ENCODE measurements around the gene THBD. TPM values are rescaled to one million over a fixed set of nuclear protein-coding genes. Genes with fewer than 3 reads are reported as not detected.

THBD gene
- total and polyA plus RNA-seq, 9 of the 15 experiments (the other 6 are each of a cell fraction or from before 2014, with no cell fraction given) = 0.07 to 0.49 (median 0.33) TPM

DNA sequence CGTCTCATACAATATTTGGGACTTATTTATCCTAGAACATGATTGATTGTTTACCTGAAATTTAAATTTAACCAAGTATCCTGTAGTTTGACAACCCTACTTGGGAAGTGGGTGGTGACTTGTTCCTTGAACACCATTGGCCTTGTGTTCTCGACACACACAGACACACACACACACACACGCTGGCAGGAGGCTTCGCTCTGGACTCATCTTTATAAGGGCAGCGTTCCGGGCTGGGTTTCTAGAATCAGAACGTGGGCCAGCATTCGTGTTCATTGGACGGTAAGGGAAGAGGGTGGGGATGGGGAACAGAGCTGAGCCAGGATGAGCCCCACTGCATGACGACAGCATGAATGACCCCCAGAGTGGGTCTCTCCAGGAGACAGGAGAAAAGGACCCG, 30.5 kb downstream of the THBD start:
- ATAC-seq = no peak
- Histone ChIP-seq H3K9ac (ENCODE audit: insufficient read depth in 1 of 2, low read depth in 2 of 2, low read length in 2 of 2) (no peak overlapping the region), H3K27ac (ENCODE audit: extremely low read depth, low read depth, low read length) (no peak overlapping the region), H3K9me3 (replicated peaks; ENCODE audit: control insufficient read depth, insufficient read depth, low read depth, low read length) (no peaks in the 10 kb centered on the region), H3K4me3 (no peak overlapping the region), H3K4me2 (ENCODE audit: insufficient read depth, low read length) (no peak overlapping the region), H2AFZ (ENCODE audit: low read depth, low read length) (no peak overlapping the region), H3K79me2 (ENCODE audit: control insufficient read depth, insufficient read depth, low read length) (no peaks in the 10 kb centered on the region), H3K27me3 (ENCODE audit: control insufficient read depth in 2 of 2, insufficient read depth in 2 of 2, low read length in 2 of 2) (no peaks in the 10 kb centered on the region; a peak in 1 of 5 replicates), H3K4me1 (replicated peaks in 1 of 2; ENCODE audit: control insufficient read depth in 2 of 2, insufficient read depth in 2 of 2, low read length in 2 of 2) (no peaks in the 10 kb centered on the region; a peak in 1 of 5 replicates), H3K36me3 (ENCODE audit: control insufficient read depth, insufficient read depth, low read length) (no peaks in the 10 kb centered on the region), H3K9me1 (ENCODE audit: control insufficient read depth, insufficient read depth, low read length) (no peaks in the 10 kb centered on the region), H4K20me1 (replicated peaks; ENCODE audit: control insufficient read depth, insufficient read depth, low read length) (no peaks in the 10 kb centered on the region; the same call in 1 of the 2 replicates)
- 15% methylated on average over 10 of the region's 11 CpGs for WGBS (ENCODE audit: insufficient coverage, low coverage, missing lambda C conversion rate)
- ChIA-PET CTCF (ENCODE audit: low intra/inter-chr PET ratio) (no interaction called here), POLR2A (no interaction called here)
- in situ Hi-C loops (cut with MboI) (no loop called here), intact Hi-C loops (cut with micrococcal nuclease) (no loop called here)
- DNase-seq (ENCODE audit: extremely low read depth in 1 of 4, low spot score in 3 of 4) = no peak
- FAIRE-seq = no peak
- no TSS peak for BruUV-seq (replicated peaks)
- no peak for TF ChIP-seq FOS (IDR thresholded peaks at IDR 0.05; ENCODE audit: extremely low read depth, insufficient read length)

DNA sequence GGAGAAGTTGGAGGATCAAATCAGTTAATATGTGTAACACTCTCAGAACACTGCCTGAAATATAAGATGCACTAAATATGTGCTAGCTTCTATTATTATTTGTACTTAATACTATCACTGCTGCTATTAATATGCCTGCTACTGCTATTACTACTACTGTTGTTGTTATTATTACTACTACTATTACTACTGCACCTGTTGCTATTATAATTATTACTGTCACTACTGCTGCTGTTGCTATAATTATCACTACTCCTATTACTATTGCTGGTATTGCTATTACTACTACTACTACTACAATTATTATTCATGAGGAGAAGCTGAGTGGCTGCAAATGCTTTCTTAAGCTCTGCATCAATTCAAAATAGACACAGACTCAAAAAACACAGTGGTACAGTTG, 31.0 kb downstream of the THBD start:
- H2AFZ ChIP-seq (ENCODE audit: low read depth, low read length) = no peak overlapping the region
- no peak overlapping the region for H3K27ac ChIP-seq (ENCODE audit: extremely low read depth, low read depth, low read length)
- intact Hi-C loops (cut with micrococcal nuclease) = no loop called here
- H4K20me1 ChIP-seq (replicated peaks; ENCODE audit: control insufficient read depth, insufficient read depth, low read length) = no peaks in the 10 kb centered on the region; the same call in 1 of the 2 replicates
- no TSS peak for BruUV-seq (replicated peaks)
- no peaks in the 10 kb centered on the region; a peak in 1 of 5 replicates for H3K27me3 ChIP-seq (ENCODE audit: control insufficient read depth in 2 of 2, insufficient read depth in 2 of 2, low read length in 2 of 2)
- in situ Hi-C loops (cut with MboI) = no loop called here
- CTCF ChIA-PET (ENCODE audit: low intra/inter-chr PET ratio) = no interaction called here
- H3K4me2 ChIP-seq (ENCODE audit: insufficient read depth, low read length) = no peak overlapping the region
- POLR2A ChIA-PET = interaction anchor here (0.9 kb wide), 1 partner anchor 27 kb away, joined by 3 read pairs; no protein-coding TSS in a partner anchor
- H3K4me1 ChIP-seq (replicated peaks in 1 of 2; ENCODE audit: control insufficient read depth in 2 of 2, insufficient read depth in 2 of 2, low read length in 2 of 2) = no peaks in the 10 kb centered on the region
- no peaks in the 10 kb centered on the region for H3K79me2 ChIP-seq (ENCODE audit: control insufficient read depth, insufficient read depth, low read length)
- no peaks in the 10 kb centered on the region for H3K9me1 ChIP-seq (ENCODE audit: control insufficient read depth, insufficient read depth, low read length)
- ATAC-seq (no peak), FAIRE-seq (no peak), DNase-seq (ENCODE audit: extremely low read depth in 1 of 4, low spot score in 3 of 4) (no peak)
- H3K4me3 ChIP-seq = no peak overlapping the region
- H3K9me3 ChIP-seq (replicated peaks; ENCODE audit: control insufficient read depth, insufficient read depth, low read depth, low read length) = no peaks in the 10 kb centered on the region
- no peaks in the 10 kb centered on the region for H3K36me3 ChIP-seq (ENCODE audit: control insufficient read depth, insufficient read depth, low read length)
- no peak overlapping the region for H3K9ac ChIP-seq (ENCODE audit: insufficient read depth in 1 of 2, low read depth in 2 of 2, low read length in 2 of 2)
- TF ChIP-seq ZSCAN32 (CRISPR knock-in tag; IDR thresholded peaks at IDR 0.05) = no peak
- no peak for TF ChIP-seq ZNF280B (CRISPR knock-in tag; IDR thresholded peaks at IDR 0.05)
- TF ChIP-seq DEAF1 (CRISPR knock-in tag; IDR thresholded peaks at IDR 0.05) = no peak
- no peak for TF ChIP-seq SIN3A (IDR thresholded peaks at IDR 0.05; ENCODE audit: borderline replicate concordance in 2 of 2, control insufficient read depth in 1 of 2, low read depth in 2 of 2, low read length in 2 of 2)
- no peak for TF ChIP-seq NFE2L1 (tag; IDR thresholded peaks at IDR 0.05; ENCODE audit: borderline replicate concordance, low read depth)
- no peak for TF ChIP-seq RAD51 (IDR thresholded peaks at IDR 0.05; ENCODE audit: borderline replicate concordance, low read depth)
- TF ChIP-seq GATA2 (CRISPR knock-in tag; IDR thresholded peaks at IDR 0.05) = no peak
- no peak for TF ChIP-seq RB1 (IDR thresholded peaks at IDR 0.05; ENCODE audit: low read depth)
